Duodenal mucosa (tissue), 2 donors: ENCODE data around the gene DAB1.

Experiments
- H3K27ac ChIP-seq: one replicate; pipeline ENCODE4 v1.7.0; 2013; ENCODE audit warnings: low read depth, low read length
- H3K27me3 ChIP-seq, 2 donors: one replicate each; pipeline ENCODE4 v1.7.0; 2013; ENCODE audit warnings: low read length in 2 of 2, control low read depth in 1 of 2; ENCODE audit not compliant: insufficient read depth in 2 of 2, control insufficient read depth in 1 of 2
- H3K36me3 ChIP-seq, 2 donors: one replicate each; pipeline ENCODE4 v1.7.0; 2013; ENCODE audit warnings: low read length in 2 of 2, control low read depth in 1 of 2; ENCODE audit not compliant: insufficient read depth in 2 of 2, control insufficient read depth in 1 of 2
- H3K4me1 ChIP-seq, 2 donors: one replicate each; pipeline ENCODE4 v1.7.0; 2013; ENCODE audit warnings: low read length in 2 of 2, control low read depth in 1 of 2; ENCODE audit not compliant: insufficient read depth in 2 of 2, control insufficient read depth in 1 of 2
- H3K4me3 ChIP-seq, 2 donors: one replicate each; pipeline ENCODE4 v1.7.0; 2013; ENCODE audit warnings: low read length in 2 of 2, low read depth in 1 of 2
- H3K9ac ChIP-seq, 2 donors: one replicate each; pipeline ENCODE4 v1.7.0; 2013; ENCODE audit warnings: low read length in 2 of 2, low read depth in 1 of 2
- H3K9me3 ChIP-seq, 2 donors: one replicate each; pipeline ENCODE4 v1.7.0; 2013; ENCODE audit warnings: low read length in 2 of 2, control low read depth in 1 of 2; ENCODE audit not compliant: control insufficient read depth in 1 of 2

Gene DAB1

GRCh38 chr1:57393058-57393584 is 30.7 kb downstream of the DAB1 start:
- Histone ChIP-seq H3K9me3 (no peaks in the 10 kb centered on the region), H3K4me1 (no peaks in the 10 kb centered on the region), H3K9ac (no peak overlapping the region), H3K4me3 (no peak overlapping the region), H3K36me3 (no peaks in the 10 kb centered on the region), H3K27me3 (no peaks in the 10 kb centered on the region), H3K27ac (no peak overlapping the region)

- no peak overlapping the region for H3K9ac ChIP-seq
Observed at GRCh38 chr1:57385336-57385735, 38.5 kb downstream of the DAB1 start.

GRCh38 chr1:57384901-57385300 is 39.0 kb downstream of the DAB1 start:
- no peaks in the 10 kb centered on the region for H3K9me3 ChIP-seq
- H3K4me1 ChIP-seq = no peaks in the 10 kb centered on the region
- no peak overlapping the region for H3K27ac ChIP-seq
- H3K36me3 ChIP-seq = no peaks in the 10 kb centered on the region
- no peaks in the 10 kb centered on the region for H3K27me3 ChIP-seq
- H3K9ac ChIP-seq = no peak overlapping the region
- H3K4me3 ChIP-seq = no peak overlapping the region

More at GRCh38 chr1:57385336-57385735, 38.5 kb downstream of the DAB1 start:
- Histone ChIP-seq H3K36me3 (no peaks in the 10 kb centered on the region), H3K27me3 (no peaks in the 10 kb centered on the region), H3K27ac (no peak overlapping the region), H3K4me3 (no peak overlapping the region), H3K9me3 (no peaks in the 10 kb centered on the region), H3K4me1 (no peaks in the 10 kb centered on the region)

- H3K27ac ChIP-seq = no peak overlapping the region
- H3K36me3 ChIP-seq = no peaks in the 10 kb centered on the region
- H3K9ac ChIP-seq = no peak overlapping the region
- no peaks in the 10 kb centered on the region for H3K4me1 ChIP-seq
- H3K9me3 ChIP-seq = no peaks in the 10 kb centered on the region
- H3K4me3 ChIP-seq = no peak overlapping the region
- no peaks in the 10 kb centered on the region for H3K27me3 ChIP-seq
Observed at GRCh38 chr1:57384284-57384683, 39.6 kb downstream of the DAB1 start.

GRCh38 chr1:57381871-57382270 is 42.0 kb downstream of the DAB1 start:
- Histone ChIP-seq H3K4me3 (no peak overlapping the region), H3K27ac (no peak overlapping the region), H3K9ac (no peak overlapping the region), H3K9me3 (no peaks in the 10 kb centered on the region), H3K4me1 (no peaks in the 10 kb centered on the region), H3K27me3 (no peaks in the 10 kb centered on the region), H3K36me3 (no peaks in the 10 kb centered on the region)

GRCh38 chr1:57381426-57381825 is 42.4 kb downstream of the DAB1 start:
- Histone ChIP-seq H3K27me3 (no peaks in the 10 kb centered on the region), H3K27ac (no peak overlapping the region), H3K4me3 (no peak overlapping the region), H3K4me1 (no peaks in the 10 kb centered on the region), H3K9me3 (no peaks in the 10 kb centered on the region), H3K9ac (no peak overlapping the region), H3K36me3 (no peaks in the 10 kb centered on the region)

- Histone ChIP-seq H3K27ac (no peak overlapping the region), H3K27me3 (no peaks in the 10 kb centered on the region), H3K4me1 (no peaks in the 10 kb centered on the region), H3K4me3 (no peak overlapping the region), H3K9me3 (no peaks in the 10 kb centered on the region), H3K36me3 (no peaks in the 10 kb centered on the region), H3K9ac (no peak overlapping the region)
Observed at GRCh38 chr1:57380923-57381322, 42.9 kb downstream of the DAB1 start.

- Histone ChIP-seq H3K27ac (no peak overlapping the region), H3K9me3 (no peaks in the 10 kb centered on the region), H3K9ac (no peak overlapping the region), H3K4me3 (no peak overlapping the region), H3K36me3 (no peaks in the 10 kb centered on the region), H3K27me3 (no peaks in the 10 kb centered on the region), H3K4me1 (no peaks in the 10 kb centered on the region)
Observed at GRCh38 chr1:57378534-57378933, 45.3 kb downstream of the DAB1 start.

- H3K27ac ChIP-seq = no peak overlapping the region
- H3K9me3 ChIP-seq = no peaks in the 10 kb centered on the region
- no peaks in the 10 kb centered on the region for H3K27me3 ChIP-seq
- no peaks in the 10 kb centered on the region for H3K4me1 ChIP-seq
- no peak overlapping the region for H3K4me3 ChIP-seq
- H3K9ac ChIP-seq = no peak overlapping the region
- no peaks in the 10 kb centered on the region for H3K36me3 ChIP-seq
Observed at GRCh38 chr1:57377339-57378139, 46.3 kb downstream of the DAB1 start.

- Histone ChIP-seq H3K4me3 (no peak overlapping the region), H3K4me1 (no peaks in the 10 kb centered on the region), H3K36me3 (no peaks in the 10 kb centered on the region), H3K9me3 (no peaks in the 10 kb centered on the region), H3K9ac (no peak overlapping the region), H3K27ac (no peak overlapping the region), H3K27me3 (no peaks in the 10 kb centered on the region)
Observed at GRCh38 chr1:57376041-57376440, 47.8 kb downstream of the DAB1 start.
